GM23248 (cell line): ENCODE results near the gene DCDC2.

Experiments
- EZH2 ChIP-seq: fragments of 200-600 bp; sonication (generic); IDR thresholded peaks from 2 replicates; pipeline ENCODE4 v1.6.1; 2018; ENCODE audit warnings: antibody characterized with exemption, mild to moderate bottlenecking; ENCODE audit not compliant: insufficient read depth, poor library complexity, severe bottlenecking
- EZH2phosphoT487 ChIP-seq: fragments of 200-600 bp; sonication (generic); IDR thresholded peaks from 2 replicates; pipeline ENCODE4 v1.6.1; 2018; ENCODE audit warnings: antibody characterized with exemption, moderate library complexity, mild to moderate bottlenecking, low read depth; ENCODE audit not compliant: insufficient read depth

- no peak for TF ChIP-seq EZH2
- no peak for TF ChIP-seq EZH2phosphoT487
Measured at GRCh38 chr6:24127316-24127715, 230.5 kb downstream of the DCDC2 start.
